Measurements from ENCODE around the gene TUBGCP5.
"Not testable (repeated sequence)": the region's sequence is repeated elsewhere in the genome, so short reads cannot be mapped to it uniquely, and the experiment has no call there.

The TUBGCP5 gene

GRCh38 chr15:23013681-23014080, 25.7 kb downstream of the TUBGCP5 start:
- Histone ChIP-seq H3K9me3 (ENCODE audit: control insufficient read depth, low read length) (no peaks in the 10 kb centered on the region), H3K27me3 (replicated peaks; ENCODE audit: control insufficient read depth, insufficient read depth, low read length, poor library complexity, severe bottlenecking) (no peaks in the 10 kb centered on the region), H3K4me1 (ENCODE audit: control insufficient read depth, insufficient read depth, low read length, poor library complexity, severe bottlenecking) (no peaks in the 10 kb centered on the region), H3K36me3 (ENCODE audit: control insufficient read depth, insufficient read depth, low read length) (peaks cover 46% of the 10 kb centered on the region), H3K4me3 (ENCODE audit: insufficient read depth, low read depth, low read length, poor library complexity, severe bottlenecking) (no peak overlapping the region), H3K27ac (ENCODE audit: insufficient read depth, low read length, poor library complexity, severe bottlenecking) (no peak overlapping the region)
- no peak for DNase-seq

- H3K4me1 ChIP-seq (ENCODE audit: control insufficient read depth, insufficient read depth, low read length, poor library complexity, severe bottlenecking); H3K4me3 ChIP-seq (ENCODE audit: insufficient read depth, low read depth, low read length, poor library complexity, severe bottlenecking); H3K9me3 ChIP-seq (ENCODE audit: control insufficient read depth, low read length); H3K27ac ChIP-seq (ENCODE audit: insufficient read depth, low read length, poor library complexity, severe bottlenecking); H3K27me3 ChIP-seq (replicated peaks; ENCODE audit: control insufficient read depth, insufficient read depth, low read length, poor library complexity, severe bottlenecking); DNase-seq: not testable (repeated sequence)
- H3K36me3 ChIP-seq (ENCODE audit: control insufficient read depth, insufficient read depth, low read length) = peaks cover 44% of the 10 kb centered on the region
These were observed 26.8 kb downstream of the TUBGCP5 start for GRCh38 chr15:23012616-23013015.

GRCh38 chr15:23003736-23004135, 35.6 kb downstream of the TUBGCP5 start:
- Histone ChIP-seq H3K27me3 (replicated peaks; ENCODE audit: control insufficient read depth, insufficient read depth, low read length, poor library complexity, severe bottlenecking) (no peaks in the 10 kb centered on the region), H3K36me3 (ENCODE audit: control insufficient read depth, insufficient read depth, low read length) (peaks cover 62% of the 10 kb centered on the region), H3K9me3 (ENCODE audit: control insufficient read depth, low read length) (no peaks in the 10 kb centered on the region), H3K27ac (ENCODE audit: insufficient read depth, low read length, poor library complexity, severe bottlenecking) (no peak overlapping the region), H3K4me3 (ENCODE audit: insufficient read depth, low read depth, low read length, poor library complexity, severe bottlenecking) (no peak overlapping the region), H3K4me1 (ENCODE audit: control insufficient read depth, insufficient read depth, low read length, poor library complexity, severe bottlenecking) (no peaks in the 10 kb centered on the region)
- no peak for DNase-seq

DNA sequence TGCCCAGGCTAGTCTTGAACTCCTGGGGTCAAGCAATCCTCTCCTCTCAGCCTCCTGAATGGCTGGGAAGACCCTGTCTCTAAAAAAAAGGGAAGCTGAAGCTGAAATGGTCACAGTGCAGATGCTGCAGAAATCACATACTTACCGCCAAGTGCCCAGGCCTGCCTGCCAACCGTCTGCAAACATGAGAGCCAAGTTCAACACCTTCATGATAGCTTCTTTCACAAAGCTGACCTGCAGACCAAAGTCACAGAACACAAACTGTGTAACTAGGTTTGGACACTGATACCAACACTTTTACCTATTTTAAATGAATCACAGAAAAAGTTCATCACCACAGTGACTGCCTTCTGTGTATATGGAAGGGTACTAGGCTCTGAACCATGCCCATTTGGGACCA, 36.4 kb downstream of the TUBGCP5 start:
- Histone ChIP-seq H3K27me3 (replicated peaks; ENCODE audit: control insufficient read depth, insufficient read depth, low read length, poor library complexity, severe bottlenecking) (no peaks in the 10 kb centered on the region), H3K4me1 (ENCODE audit: control insufficient read depth, insufficient read depth, low read length, poor library complexity, severe bottlenecking) (no peaks in the 10 kb centered on the region), H3K9me3 (ENCODE audit: control insufficient read depth, low read length) (no peaks in the 10 kb centered on the region), H3K36me3 (ENCODE audit: control insufficient read depth, insufficient read depth, low read length) (peaks cover 57% of the 10 kb centered on the region), H3K27ac (ENCODE audit: insufficient read depth, low read length, poor library complexity, severe bottlenecking) (no peak overlapping the region), H3K4me3 (ENCODE audit: insufficient read depth, low read depth, low read length, poor library complexity, severe bottlenecking) (no peak overlapping the region)
- no peak for DNase-seq

- Histone ChIP-seq H3K36me3 (ENCODE audit: control insufficient read depth, insufficient read depth, low read length) (peaks cover 8% of the 10 kb centered on the region), H3K27me3 (replicated peaks; ENCODE audit: control insufficient read depth, insufficient read depth, low read length, poor library complexity, severe bottlenecking) (no peaks in the 10 kb centered on the region), H3K27ac (ENCODE audit: insufficient read depth, low read length, poor library complexity, severe bottlenecking) (no peak overlapping the region), H3K4me1 (ENCODE audit: control insufficient read depth, insufficient read depth, low read length, poor library complexity, severe bottlenecking) (no peaks in the 10 kb centered on the region), H3K9me3 (ENCODE audit: control insufficient read depth, low read length) (no peaks in the 10 kb centered on the region), H3K4me3 (ENCODE audit: insufficient read depth, low read depth, low read length, poor library complexity, severe bottlenecking) (no peak overlapping the region)
- no peak for DNase-seq
These were observed 43.6 kb downstream of the TUBGCP5 start for GRCh38 chr15:22995795-22996194.

DNA sequence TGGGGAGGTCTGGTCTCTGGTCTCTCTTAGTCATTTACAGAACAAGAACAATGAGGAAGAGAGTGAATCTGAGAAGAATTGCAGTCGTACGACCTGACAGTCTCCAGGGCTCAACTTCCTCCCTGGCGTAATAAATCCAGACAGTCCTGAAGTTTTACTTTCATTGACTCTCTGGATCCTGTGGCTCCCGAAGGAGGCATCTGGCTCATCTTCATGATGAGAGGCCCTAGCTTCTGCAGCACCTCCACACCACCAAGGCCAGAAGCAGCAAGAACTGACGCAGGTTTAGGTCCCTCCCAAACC, 47.4 kb downstream of the TUBGCP5 start:
- Histone ChIP-seq H3K4me3 (ENCODE audit: insufficient read depth, low read depth, low read length, poor library complexity, severe bottlenecking) (no peak overlapping the region), H3K9me3 (ENCODE audit: control insufficient read depth, low read length) (no peaks in the 10 kb centered on the region), H3K36me3 (ENCODE audit: control insufficient read depth, insufficient read depth, low read length) (no peaks in the 10 kb centered on the region), H3K27me3 (replicated peaks; ENCODE audit: control insufficient read depth, insufficient read depth, low read length, poor library complexity, severe bottlenecking) (no peaks in the 10 kb centered on the region), H3K4me1 (ENCODE audit: control insufficient read depth, insufficient read depth, low read length, poor library complexity, severe bottlenecking) (no peaks in the 10 kb centered on the region), H3K27ac (ENCODE audit: insufficient read depth, low read length, poor library complexity, severe bottlenecking) (no peak overlapping the region)
- no peak for DNase-seq

GRCh38 chr15:22989576-22990477, 49.5 kb downstream of the TUBGCP5 start:
- Histone ChIP-seq H3K27ac (ENCODE audit: insufficient read depth, low read length, poor library complexity, severe bottlenecking) (no peak overlapping the region), H3K4me3 (ENCODE audit: insufficient read depth, low read depth, low read length, poor library complexity, severe bottlenecking) (no peak overlapping the region), H3K9me3 (ENCODE audit: control insufficient read depth, low read length) (no peaks in the 10 kb centered on the region), H3K4me1 (ENCODE audit: control insufficient read depth, insufficient read depth, low read length, poor library complexity, severe bottlenecking) (no peaks in the 10 kb centered on the region), H3K27me3 (replicated peaks; ENCODE audit: control insufficient read depth, insufficient read depth, low read length, poor library complexity, severe bottlenecking) (no peaks in the 10 kb centered on the region), H3K36me3 (ENCODE audit: control insufficient read depth, insufficient read depth, low read length) (no peaks in the 10 kb centered on the region)
- DNase-seq = no peak

DNA sequence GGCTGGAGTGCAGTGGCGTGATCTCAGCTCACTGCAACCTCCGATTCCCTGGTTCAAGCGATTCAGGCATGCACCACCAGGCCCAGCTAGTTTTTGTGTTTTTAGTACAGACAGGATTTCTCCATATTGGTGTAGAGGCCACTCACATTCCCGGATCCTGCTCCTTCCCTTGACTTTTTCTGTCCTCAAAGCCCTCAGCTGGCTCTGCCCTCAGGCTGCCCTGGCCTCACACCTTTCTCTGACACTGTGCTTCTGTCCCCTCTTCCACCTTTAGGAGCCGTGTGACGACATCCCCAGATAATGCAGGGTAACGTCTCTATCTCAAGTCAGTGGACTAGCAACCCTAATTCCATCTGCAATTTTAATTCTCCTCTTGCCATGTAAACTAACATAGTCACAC, 50.6 kb downstream of the TUBGCP5 start:
- H3K36me3 ChIP-seq (ENCODE audit: control insufficient read depth, insufficient read depth, low read length) = no peaks in the 10 kb centered on the region
- no peak overlapping the region for H3K27ac ChIP-seq (ENCODE audit: insufficient read depth, low read length, poor library complexity, severe bottlenecking)
- no peaks in the 10 kb centered on the region for H3K27me3 ChIP-seq (replicated peaks; ENCODE audit: control insufficient read depth, insufficient read depth, low read length, poor library complexity, severe bottlenecking)
- H3K4me3 ChIP-seq (ENCODE audit: insufficient read depth, low read depth, low read length, poor library complexity, severe bottlenecking) = no peak overlapping the region
- DNase-seq = no peak
- no peaks in the 10 kb centered on the region for H3K9me3 ChIP-seq (ENCODE audit: control insufficient read depth, low read length)
- no peaks in the 10 kb centered on the region for H3K4me1 ChIP-seq (ENCODE audit: control insufficient read depth, insufficient read depth, low read length, poor library complexity, severe bottlenecking)

DNA sequence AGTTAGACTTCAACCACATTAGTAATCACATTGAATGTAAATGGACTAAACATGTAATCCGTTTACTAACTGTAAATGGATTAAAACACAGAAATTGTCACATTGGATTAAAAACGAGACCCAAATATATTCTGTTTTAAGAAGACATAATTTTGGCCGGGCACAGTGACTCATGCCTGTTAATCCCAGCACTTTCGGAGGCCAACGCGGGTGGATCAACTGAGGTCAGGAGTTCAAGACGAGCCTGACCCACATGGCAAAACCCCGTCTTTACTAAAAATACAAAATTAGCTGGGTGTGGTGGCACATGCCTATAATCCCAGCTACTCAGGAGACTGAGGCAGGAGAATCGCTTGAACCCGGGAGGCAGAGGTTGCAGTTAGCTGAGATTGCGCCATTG, 57.4 kb downstream of the TUBGCP5 start:
- not testable (repeated sequence) for H3K27me3 ChIP-seq (replicated peaks; ENCODE audit: control insufficient read depth, insufficient read depth, low read length, poor library complexity, severe bottlenecking); H3K27ac ChIP-seq (ENCODE audit: insufficient read depth, low read length, poor library complexity, severe bottlenecking); H3K36me3 ChIP-seq (ENCODE audit: control insufficient read depth, insufficient read depth, low read length); H3K4me3 ChIP-seq (ENCODE audit: insufficient read depth, low read depth, low read length, poor library complexity, severe bottlenecking); H3K9me3 ChIP-seq (ENCODE audit: control insufficient read depth, low read length); H3K4me1 ChIP-seq (ENCODE audit: control insufficient read depth, insufficient read depth, low read length, poor library complexity, severe bottlenecking); DNase-seq

GRCh38 chr15:22981051-22981840, 58.1 kb downstream of the TUBGCP5 start:
- no peaks in the 10 kb centered on the region for H3K9me3 ChIP-seq (ENCODE audit: control insufficient read depth, low read length)
- no peaks in the 10 kb centered on the region for H3K36me3 ChIP-seq (ENCODE audit: control insufficient read depth, insufficient read depth, low read length)
- H3K27ac ChIP-seq (ENCODE audit: insufficient read depth, low read length, poor library complexity, severe bottlenecking) = no peak overlapping the region
- peak overlapping the region; percentile 90 for H3K4me3 ChIP-seq (ENCODE audit: insufficient read depth, low read depth, low read length, poor library complexity, severe bottlenecking)
- no peaks in the 10 kb centered on the region for H3K4me1 ChIP-seq (ENCODE audit: control insufficient read depth, insufficient read depth, low read length, poor library complexity, severe bottlenecking)
- no peak for DNase-seq
- no peaks in the 10 kb centered on the region for H3K27me3 ChIP-seq (replicated peaks; ENCODE audit: control insufficient read depth, insufficient read depth, low read length, poor library complexity, severe bottlenecking)

Measured in effector memory CD4-positive, alpha-beta T cell (primary cell).